GM23338 (cell line): Measurements from ENCODE around the gene HSPBP1. TPM values are rescaled to one million over a fixed set of nuclear protein-coding genes. Genes with fewer than 3 reads are reported as not detected.

Experiments used
- ATAC-seq: fragments of 200-7000 bp; cut with Tn5 transposase; 3 replicates; pipeline ENCODE4 v1.9.1; 2020
- DNase-seq: peaks from one replicate; pipeline ENCODE4 v3.0.0-alpha.2; 2015; ENCODE audit warnings: low spot score
- H2AFZ ChIP-seq: fragments of 200-600 bp; sonication (generic); 2 replicates; pipeline ENCODE4 v1.8.0; 2016; ENCODE audit warnings: antibody characterized with exemption, mild to moderate bottlenecking, moderate library complexity
- H3F3A ChIP-seq: fragments of 200-600 bp; sonication (generic); replicated peaks from 2 replicates; pipeline ENCODE4 v1.8.0; 2017; ENCODE audit warnings: antibody characterized with exemption, mixed run types, low read depth
- H3K27ac ChIP-seq: fragments of 200-600 bp; sonication (generic); 2 replicates; pipeline ENCODE4 v1.6.1; 2016; ENCODE audit warnings: low read depth
- H3K27me3 ChIP-seq: fragments of 200-600 bp; sonication (generic); 2 replicates; pipeline ENCODE4 v1.8.0; 2016; ENCODE audit warnings: mild to moderate bottlenecking, mixed run types, moderate library complexity; ENCODE audit not compliant: insufficient read depth
- H3K36me3 ChIP-seq: fragments of 200-600 bp; sonication (generic); 2 replicates; pipeline ENCODE4 v1.8.0; 2016; ENCODE audit warnings: mild to moderate bottlenecking; ENCODE audit not compliant: insufficient read depth
- H3K4me1 ChIP-seq: fragments of 200-600 bp; sonication (generic); 2 replicates; pipeline ENCODE4 v1.8.0; 2016; ENCODE audit warnings: mild to moderate bottlenecking, moderate library complexity; ENCODE audit not compliant: insufficient read depth
- H3K4me2 ChIP-seq: fragments of 200-600 bp; sonication (generic); 2 replicates; pipeline ENCODE4 v1.7.1; 2017; ENCODE audit warnings: mixed run types
- H3K4me3 ChIP-seq: fragments of 200-600 bp; sonication (generic); 2 replicates; pipeline ENCODE4 v1.6.1; 2016; ENCODE audit warnings: mixed run types
- H3K79me2 ChIP-seq: fragments of 200-600 bp; sonication (generic); replicated peaks from 2 replicates; pipeline ENCODE4 v1.8.0; 2017; ENCODE audit warnings: mild to moderate bottlenecking; ENCODE audit not compliant: insufficient read depth
- H3K9me2 ChIP-seq: fragments of 200-600 bp; sonication (generic); 2 replicates; pipeline ENCODE4 v1.8.0; 2017; ENCODE audit not compliant: insufficient read depth
- H4K20me1 ChIP-seq: fragments of 200-600 bp; sonication (generic); replicated peaks from 2 replicates; pipeline ENCODE4 v1.8.0; 2017; ENCODE audit warnings: mild to moderate bottlenecking; ENCODE audit not compliant: insufficient read depth
- H3K27ac Mint-ChIP-seq: 2 replicates; pipeline ENCODE4 v1.8.0; 2020; ENCODE audit warnings: inconsistent platforms, mild to moderate bottlenecking, moderate library complexity, mixed read lengths
- H3K27me3 Mint-ChIP-seq: 3 replicates; pipeline ENCODE4 v1.8.0; 2022; ENCODE audit warnings: low read depth, mild to moderate bottlenecking, moderate library complexity, mixed read lengths, inconsistent platforms; ENCODE audit not compliant: insufficient read depth, poor library complexity
- H3K36me3 Mint-ChIP-seq: 3 replicates; pipeline ENCODE4 v1.8.0; 2021; ENCODE audit warnings: low read depth, mild to moderate bottlenecking, inconsistent platforms, moderate library complexity, mixed read lengths
- H3K4me1 Mint-ChIP-seq: 3 replicates; pipeline ENCODE4 v1.8.0; 2020; ENCODE audit warnings: mild to moderate bottlenecking, inconsistent platforms, mixed read lengths
- H3K4me3 Mint-ChIP-seq: 3 replicates; pipeline ENCODE4 v1.8.0; 2021; ENCODE audit warnings: moderate library complexity, mild to moderate bottlenecking, inconsistent platforms, mixed read lengths
- H3K9me3 Mint-ChIP-seq: 3 replicates; pipeline ENCODE4 v1.8.0; 2020; ENCODE audit warnings: moderate library complexity, mild to moderate bottlenecking, inconsistent platforms, mixed read lengths
- CREB1 ChIP-seq: fragments of 250-450 bp; sonication (Bioruptor Pico); IDR thresholded peaks from 2 replicates; pipeline ENCODE4 v1.5.0; 2020; ENCODE audit warnings: low read depth, mild to moderate bottlenecking, moderate library complexity
- CTCF ChIP-seq, 2 experiments: fragments of 200-600 bp in 1 of 2; sonication (generic) in 1 of 2; conservative IDR thresholded peaks; 2 replicates each; pipeline versions ENCODE4 v1.5.1 to v1.6.1; 2016 to 2017; ENCODE audit warnings: antibody characterized with exemption in 2 of 2, low read depth in 2 of 2, mild to moderate bottlenecking in 2 of 2, moderate library complexity in 1 of 2
- ETS1 ChIP-seq: IDR thresholded peaks from 2 replicates; pipeline ENCODE4 v1.6.1; 2016; ENCODE audit warnings: antibody characterized with exemption
- EZH2 ChIP-seq: fragments of 200-600 bp; sonication (generic); IDR thresholded peaks from one replicate; pipeline ENCODE4 v1.8.0; 2017; ENCODE audit warnings: antibody characterized with exemption, mild to moderate bottlenecking, low read depth; ENCODE audit not compliant: unreplicated experiment
- EZH2phosphoT487 ChIP-seq: fragments of 200-600 bp; sonication (generic); IDR thresholded peaks from one replicate; pipeline ENCODE4 v1.8.1; 2018; ENCODE audit warnings: antibody characterized with exemption; ENCODE audit not compliant: unreplicated experiment
- JUNB ChIP-seq: IDR thresholded peaks from one replicate; pipeline ENCODE4 v1.6.1; 2016; ENCODE audit warnings: antibody characterized with exemption; ENCODE audit not compliant: unreplicated experiment
- NANOG ChIP-seq: IDR thresholded peaks from 2 replicates; pipeline ENCODE4 v1.6.1; 2016; ENCODE audit warnings: antibody characterized with exemption, borderline replicate concordance
- POLR2AphosphoS5 ChIP-seq: IDR thresholded peaks from 2 replicates; pipeline ENCODE4 v1.6.1; 2016; ENCODE audit warnings: antibody characterized with exemption, low read depth
- STAT1 ChIP-seq: IDR thresholded peaks from one replicate; pipeline ENCODE4 v1.6.1; 2016; ENCODE audit warnings: antibody characterized with exemption; ENCODE audit not compliant: unreplicated experiment
- ZNF114 ChIP-seq: fragments of 250-450 bp; sonication (Bioruptor Pico); IDR thresholded peaks from 2 replicates; pipeline ENCODE4 v1.5.0; 2020; ENCODE audit warnings: mild to moderate bottlenecking, moderate library complexity
- ZNF331 ChIP-seq: fragments of 250-450 bp; sonication (Bioruptor Pico); IDR thresholded peaks from 2 replicates; pipeline ENCODE4 v1.5.0; 2020; ENCODE audit warnings: low read depth, mild to moderate bottlenecking, moderate library complexity
- ZNF462 ChIP-seq: fragments of 250-450 bp; sonication (Bioruptor Pico); IDR thresholded peaks from 2 replicates; pipeline ENCODE4 v1.5.0; 2020; ENCODE audit warnings: mild to moderate bottlenecking, moderate library complexity
- polyA plus RNA-seq: library from polyadenylated mRNA; unstranded; fragments of >200 nt; fragmentation: Nextera tagmentation; extraction: Ambion mirVana; gene quantifications from 2 replicates; pipeline ENCODE4 v1.2.1, GENCODE V29; 2016
- total RNA-seq: library from RNA; depleted of rRNA; stranded (reverse); fragments of >200 nt; shearing (Covaris generic); gene quantifications from 2 replicates; pipeline ENCODE4 v1.2.3, GENCODE V29; 2014
- TF ChIP-seq, protein P1 (sequence below): IDR thresholded peaks from one replicate; pipeline ENCODE4 v1.6.1; 2018; ENCODE audit warnings: antibody characterized with exemption; ENCODE audit not compliant: unreplicated experiment

Gene HSPBP1
- total and polyA plus RNA-seq, 2 experiments from 2014 or later: 83.6 to 91.1 TPM

DNA sequence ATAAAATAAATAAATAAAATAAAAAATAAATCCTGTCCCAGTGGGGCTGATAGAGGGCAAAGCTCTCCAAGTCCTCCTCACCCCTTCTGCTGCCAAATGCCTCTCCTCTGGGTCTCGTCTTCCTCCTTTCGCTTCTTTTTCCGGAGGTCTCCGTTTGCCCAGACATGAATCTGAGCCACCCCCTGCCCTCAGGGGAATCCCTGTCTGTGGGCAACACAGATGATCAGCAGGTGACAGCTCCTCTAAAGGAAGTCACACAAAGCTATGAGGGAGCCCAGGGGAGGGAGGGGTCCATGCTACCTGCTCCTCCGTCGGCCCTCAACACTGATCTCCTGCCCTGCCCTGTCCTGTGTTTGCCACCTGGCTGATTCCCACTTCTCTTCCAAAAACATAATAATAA, 44.8 kb upstream of the HSPBP1 start:
- Mint-ChIP-seq H3K4me1 (peaks cover 15% of the 10 kb centered on the region), H3K9me3 (no peaks in the 10 kb centered on the region; the same call in 2 of the 3 replicates), H3K27ac (no peak overlapping the region; the same call in 1 of the 2 replicates), H3K36me3 (no peaks in the 10 kb centered on the region), H3K27me3 (peaks cover 14% of the 10 kb centered on the region), H3K4me3 (no peak overlapping the region)
- H3K9me2 ChIP-seq: no peaks in the 10 kb centered on the region
- no peak overlapping the region for H3K27ac ChIP-seq
- 0 out of 2 replicates have a peak, but pooled peaks cover 4% of the 10 kb centered on the region for H3F3A ChIP-seq
- no peak overlapping the region for H3K4me3 ChIP-seq
- DNase-seq: no peak
- no peak for ATAC-seq
- no peak overlapping the region for H3K4me2 ChIP-seq
- H3K4me1 ChIP-seq: peaks cover 5% of the 10 kb centered on the region; the same call in 1 of the 2 replicates
- H3K36me3 ChIP-seq: no peaks in the 10 kb centered on the region
- no peaks in the 10 kb centered on the region for H3K27me3 ChIP-seq
- 0 out of 2 replicates have a peak overlapping the region, but pooled peaks have one; percentile 32 for H2AFZ ChIP-seq
- no peaks in the 10 kb centered on the region for H4K20me1 ChIP-seq
- TF ChIP-seq EZH2 (no peak), NANOG (no peak), JUNB (no peak), CREB1 (CRISPR knock-in tag) (no peak), EZH2phosphoT487 (no peak), ZNF114 (CRISPR knock-in tag) (no peak), ZNF462 (CRISPR knock-in tag) (no peak), STAT1 (no peak), ETS1 (no peak), CTCF (conservative IDR thresholded peaks at IDR 0.05; ENCODE audit: low read depth in 2 of 2) (no peak), ZNF331 (no peak), POLR2AphosphoS5 (no peak)
- TF ChIP-seq, protein P1, sequence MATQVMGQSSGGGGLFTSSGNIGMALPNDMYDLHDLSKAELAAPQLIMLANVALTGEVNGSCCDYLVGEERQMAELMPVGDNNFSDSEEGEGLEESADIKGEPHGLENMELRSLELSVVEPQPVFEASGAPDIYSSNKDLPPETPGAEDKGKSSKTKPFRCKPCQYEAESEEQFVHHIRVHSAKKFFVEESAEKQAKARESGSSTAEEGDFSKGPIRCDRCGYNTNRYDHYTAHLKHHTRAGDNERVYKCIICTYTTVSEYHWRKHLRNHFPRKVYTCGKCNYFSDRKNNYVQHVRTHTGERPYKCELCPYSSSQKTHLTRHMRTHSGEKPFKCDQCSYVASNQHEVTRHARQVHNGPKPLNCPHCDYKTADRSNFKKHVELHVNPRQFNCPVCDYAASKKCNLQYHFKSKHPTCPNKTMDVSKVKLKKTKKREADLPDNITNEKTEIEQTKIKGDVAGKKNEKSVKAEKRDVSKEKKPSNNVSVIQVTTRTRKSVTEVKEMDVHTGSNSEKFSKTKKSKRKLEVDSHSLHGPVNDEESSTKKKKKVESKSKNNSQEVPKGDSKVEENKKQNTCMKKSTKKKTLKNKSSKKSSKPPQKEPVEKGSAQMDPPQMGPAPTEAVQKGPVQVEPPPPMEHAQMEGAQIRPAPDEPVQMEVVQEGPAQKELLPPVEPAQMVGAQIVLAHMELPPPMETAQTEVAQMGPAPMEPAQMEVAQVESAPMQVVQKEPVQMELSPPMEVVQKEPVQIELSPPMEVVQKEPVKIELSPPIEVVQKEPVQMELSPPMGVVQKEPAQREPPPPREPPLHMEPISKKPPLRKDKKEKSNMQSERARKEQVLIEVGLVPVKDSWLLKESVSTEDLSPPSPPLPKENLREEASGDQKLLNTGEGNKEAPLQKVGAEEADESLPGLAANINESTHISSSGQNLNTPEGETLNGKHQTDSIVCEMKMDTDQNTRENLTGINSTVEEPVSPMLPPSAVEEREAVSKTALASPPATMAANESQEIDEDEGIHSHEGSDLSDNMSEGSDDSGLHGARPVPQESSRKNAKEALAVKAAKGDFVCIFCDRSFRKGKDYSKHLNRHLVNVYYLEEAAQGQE: no peak
- no peaks in the 10 kb centered on the region for H3K79me2 ChIP-seq
